AG04450 (cell line): ENCODE data around the gene BRIP1. TPM values are rescaled to one million over a fixed set of nuclear protein-coding genes. Genes with fewer than 3 reads are reported as not detected.

ENCODE experiments used
- CTCF ChIA-PET: fragments of 300-600, 350-600 bp; formaldehyde crosslinking; extraction: SDS; loops from one replicate; lab custom pipeline; 2022; ENCODE audit warnings: antibody characterized with exemption, inconsistent platforms; lab: Charles Lee
- POLR2A ChIA-PET: fragments of 350-600 bp; formaldehyde crosslinking; extraction: SDS; loops from one replicate; lab custom pipeline; 2021; ENCODE audit warnings: antibody characterized with exemption, inconsistent platforms; lab: Yijun Ruan, JAX
- DNase-seq: peaks from one replicate; pipeline ENCODE4 v3.0.0-alpha.2; 2011; ENCODE audit warnings: low read depth, low spot score
- H3K27ac ChIP-seq: one replicate; pipeline ENCODE4 v1.5.1; 2012; ENCODE audit warnings: low read depth, low read length, control low read depth
- H3K27me3 ChIP-seq: one replicate; pipeline ENCODE4 v1.6.0; 2012; ENCODE audit warnings: low read length; ENCODE audit not compliant: control insufficient read depth, insufficient read depth
- H3K4me3 ChIP-seq: 2 replicates; pipeline ENCODE4 v1.5.1; 2011; ENCODE audit warnings: mild to moderate bottlenecking, low read depth, low read length, control low read depth
- H3K9me3 ChIP-seq: 2 replicates; pipeline ENCODE4 v1.5.1; 2012; ENCODE audit warnings: low read length; ENCODE audit not compliant: control insufficient read depth, insufficient read depth
- polyA plus RNA-seq: library from polyadenylated mRNA; depleted of rRNA; stranded (reverse); fragments of >200 nt; gene quantifications from 2 replicates; pipeline ENCODE4 v1.2.3, GENCODE V29; 2011
- TF ChIP-seq, protein P1 (sequence below): IDR thresholded peaks from 2 replicates; pipeline ENCODE4 v1.5.1; 2011; ENCODE audit warnings: low read depth, low read length, control low read depth, inconsistent platforms

Gene BRIP1
- polyA plus RNA-seq, 1 experiment, result 5.0 TPM

DNA sequence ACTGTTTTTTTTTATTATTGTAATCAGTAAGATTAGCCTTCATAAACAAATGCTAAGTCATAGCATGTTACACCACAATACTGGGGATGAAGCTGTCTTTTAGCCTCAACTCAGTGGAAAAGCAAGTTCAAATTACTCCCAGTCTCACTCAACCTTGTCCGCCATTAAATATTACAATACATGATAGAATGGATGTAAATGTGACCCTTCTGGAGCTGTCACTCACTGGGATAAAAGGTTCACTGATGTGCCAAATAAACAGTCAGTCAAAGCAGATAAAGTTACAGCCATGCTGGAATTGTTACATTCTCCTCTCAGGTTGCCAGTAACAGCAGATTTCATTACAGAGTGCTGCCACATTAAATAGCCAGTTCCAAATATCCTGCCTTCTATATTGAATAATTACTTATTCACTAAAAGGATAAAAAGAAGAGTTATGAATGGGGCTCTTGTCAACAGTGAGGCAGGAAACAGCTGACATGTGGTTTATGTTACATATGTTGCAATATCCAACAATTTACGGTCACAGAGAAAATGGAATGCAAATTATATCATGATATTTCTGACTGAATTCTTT, 53.4 kb downstream of the BRIP1 start:
- Histone ChIP-seq H3K27ac (no peak overlapping the region), H3K4me3 (no peak overlapping the region), H3K9me3 (no peaks in the 10 kb centered on the region), H3K27me3 (no peaks in the 10 kb centered on the region)
- DNase-seq, result no peak
- TF ChIP-seq, protein P1, sequence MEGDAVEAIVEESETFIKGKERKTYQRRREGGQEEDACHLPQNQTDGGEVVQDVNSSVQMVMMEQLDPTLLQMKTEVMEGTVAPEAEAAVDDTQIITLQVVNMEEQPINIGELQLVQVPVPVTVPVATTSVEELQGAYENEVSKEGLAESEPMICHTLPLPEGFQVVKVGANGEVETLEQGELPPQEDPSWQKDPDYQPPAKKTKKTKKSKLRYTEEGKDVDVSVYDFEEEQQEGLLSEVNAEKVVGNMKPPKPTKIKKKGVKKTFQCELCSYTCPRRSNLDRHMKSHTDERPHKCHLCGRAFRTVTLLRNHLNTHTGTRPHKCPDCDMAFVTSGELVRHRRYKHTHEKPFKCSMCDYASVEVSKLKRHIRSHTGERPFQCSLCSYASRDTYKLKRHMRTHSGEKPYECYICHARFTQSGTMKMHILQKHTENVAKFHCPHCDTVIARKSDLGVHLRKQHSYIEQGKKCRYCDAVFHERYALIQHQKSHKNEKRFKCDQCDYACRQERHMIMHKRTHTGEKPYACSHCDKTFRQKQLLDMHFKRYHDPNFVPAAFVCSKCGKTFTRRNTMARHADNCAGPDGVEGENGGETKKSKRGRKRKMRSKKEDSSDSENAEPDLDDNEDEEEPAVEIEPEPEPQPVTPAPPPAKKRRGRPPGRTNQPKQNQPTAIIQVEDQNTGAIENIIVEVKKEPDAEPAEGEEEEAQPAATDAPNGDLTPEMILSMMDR, result no peak
- ChIA-PET CTCF (no interaction called here), POLR2A (interaction anchor here (0.6 kb wide), 1 partner anchor 728 kb away, joined by 8 read pairs; no protein-coding TSS in a partner anchor)

DNA sequence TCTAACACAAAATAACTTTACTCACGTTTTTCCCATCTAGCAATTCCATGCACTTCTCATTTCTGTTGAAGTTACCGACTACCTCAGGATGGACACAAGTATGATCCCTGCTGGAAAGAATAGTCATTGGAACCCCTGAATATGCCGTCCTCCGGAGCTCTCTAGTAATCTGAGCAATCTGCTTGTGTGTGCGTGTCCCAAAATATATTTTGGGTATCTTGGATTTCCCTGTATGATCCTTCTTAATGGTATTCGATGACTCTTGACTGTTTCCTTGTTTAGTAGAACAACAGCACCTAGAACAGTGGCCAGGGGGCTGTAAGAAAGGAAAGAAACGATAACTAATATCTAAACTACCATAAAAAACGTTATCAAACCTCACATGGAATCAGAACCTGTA, 54.9 kb downstream of the BRIP1 start:
- Histone ChIP-seq H3K27ac (no peak overlapping the region), H3K27me3 (no peaks in the 10 kb centered on the region), H3K4me3 (no peak overlapping the region), H3K9me3 (no peaks in the 10 kb centered on the region)
- DNase-seq, result no peak
- TF ChIP-seq, protein P1, result no peak
- ChIA-PET POLR2A (no interaction called here), CTCF (no interaction called here)

DNA sequence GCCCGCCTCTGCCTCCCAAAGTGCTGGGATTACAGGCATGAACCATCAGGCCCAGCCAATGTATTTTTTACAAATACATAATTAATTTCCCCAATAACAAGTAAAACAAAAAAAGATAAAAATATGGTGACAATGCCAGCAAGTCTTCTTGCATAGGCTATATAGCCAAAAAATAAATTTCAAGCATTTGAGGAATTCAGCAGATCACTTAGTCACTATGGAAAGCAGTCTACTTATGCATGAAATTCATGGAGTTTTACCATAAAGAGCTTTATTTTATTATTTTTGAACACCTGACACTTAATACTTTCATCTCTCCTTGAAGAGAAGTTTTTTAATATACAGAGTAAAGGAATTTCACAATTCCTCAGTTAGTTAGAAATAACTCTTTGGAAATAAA, 56.4 kb downstream of the BRIP1 start:
- TF ChIP-seq, protein P1, result no peak
- H3K27ac ChIP-seq, result no peak overlapping the region
- no peak for DNase-seq
- ChIA-PET CTCF (interaction anchor here (0.6 kb wide), 1 partner anchor 126 kb away, joined by 4 read pairs; no protein-coding TSS in a partner anchor), POLR2A (no interaction called here)
- no peaks in the 10 kb centered on the region for H3K9me3 ChIP-seq
- no peaks in the 10 kb centered on the region for H3K27me3 ChIP-seq
- H3K4me3 ChIP-seq, result no peak overlapping the region

DNA sequence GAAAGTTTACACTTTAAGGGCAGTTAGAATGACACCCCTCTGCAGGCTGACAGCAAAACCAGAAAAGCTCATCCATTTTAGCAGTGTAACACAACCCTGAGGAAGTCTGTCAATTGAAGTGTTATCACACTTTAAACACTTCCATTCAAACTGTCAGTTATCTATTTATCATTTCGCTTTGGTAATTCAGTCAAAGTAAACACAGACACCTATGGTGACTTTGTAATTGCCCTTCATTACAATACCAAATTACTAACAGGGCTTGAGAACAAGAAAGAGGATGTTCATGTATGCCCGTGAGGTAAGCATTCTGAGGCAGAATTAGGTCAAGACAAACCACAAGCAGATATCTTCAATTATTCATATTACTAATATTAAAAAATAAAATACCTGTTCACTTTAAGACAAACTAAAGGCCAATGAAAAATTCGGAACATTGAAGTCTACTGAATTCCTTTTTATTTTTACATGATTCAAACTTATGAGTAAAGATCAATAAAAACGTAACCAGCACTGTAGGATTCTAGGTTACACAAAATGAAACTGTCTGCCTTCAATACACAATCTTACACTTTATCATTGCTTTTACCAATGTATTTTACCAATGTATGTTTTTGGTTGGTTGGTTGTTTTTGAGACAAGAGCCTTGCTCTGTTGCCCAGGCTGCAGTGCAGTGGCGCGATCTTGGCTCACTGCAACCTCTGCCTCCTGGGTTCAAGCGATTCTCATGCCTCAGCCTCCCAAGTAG, 57.1 kb downstream of the BRIP1 start:
- ChIA-PET CTCF (no interaction called here), POLR2A (no interaction called here)
- TF ChIP-seq, protein P1, result no peak
- Histone ChIP-seq H3K4me3 (no peak overlapping the region), H3K27me3 (no peaks in the 10 kb centered on the region), H3K9me3 (no peaks in the 10 kb centered on the region), H3K27ac (no peak overlapping the region)
- no peak for DNase-seq

DNA sequence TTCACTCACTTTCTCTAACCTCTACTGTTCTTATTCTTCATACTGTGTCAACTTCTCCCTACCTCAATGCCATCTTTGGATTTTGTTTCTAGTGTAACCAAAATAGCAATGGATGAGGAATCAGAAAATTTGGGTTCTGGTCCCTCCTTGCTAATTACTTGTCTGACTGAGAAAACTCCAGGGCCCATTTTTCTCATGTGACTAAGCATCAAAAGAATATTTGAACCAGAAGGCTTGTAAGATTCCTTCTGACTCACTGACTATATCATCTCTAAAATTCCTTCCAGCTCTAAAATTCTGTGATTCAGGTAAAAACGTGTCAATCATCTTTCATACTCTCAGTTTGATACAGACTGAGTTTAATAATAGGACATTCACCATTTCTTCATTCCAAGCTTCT, 57.9 kb downstream of the BRIP1 start:
- ChIA-PET POLR2A (interaction anchor here (0.5 kb wide), 1 partner anchor 136 kb away, joined by 10 read pairs; no protein-coding TSS in a partner anchor), CTCF (no interaction called here)
- TF ChIP-seq, protein P1, result no peak
- peak; percentile 13 for DNase-seq
- Histone ChIP-seq H3K4me3 (no peak overlapping the region), H3K27me3 (no peaks in the 10 kb centered on the region), H3K27ac (no peak overlapping the region), H3K9me3 (no peaks in the 10 kb centered on the region)
